Limb (tissue), 2 donors: ENCODE data around the gene JAG2.

Experiments used
- DNase-seq, 2 donors: peaks; one replicate each; pipeline ENCODE4 v3.0.0-alpha.2; 2016; ENCODE audit errors: extremely low spot score in 2 of 2

The JAG2 gene

DNA sequence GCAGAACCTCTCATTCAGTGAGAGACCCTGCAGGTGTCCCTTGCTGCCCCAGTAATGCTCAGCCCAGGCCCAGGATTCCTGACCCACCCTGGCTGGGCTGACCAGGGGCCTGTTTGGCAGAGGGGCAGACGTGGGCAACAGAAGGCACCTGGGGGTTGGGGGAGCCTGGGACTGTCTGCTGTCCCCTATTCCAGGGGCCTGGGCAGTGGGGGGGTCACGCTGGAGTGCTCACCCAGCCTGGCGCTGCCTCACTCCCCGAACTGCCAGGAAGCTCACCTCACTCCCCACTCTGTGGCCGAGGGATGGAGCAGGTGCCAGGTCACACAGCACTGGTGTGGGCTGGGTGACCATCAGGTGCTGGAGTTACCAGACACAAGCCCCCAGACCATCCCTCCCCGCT, 35.1 kb upstream of the JAG2 start:
- no peak for DNase-seq

DNA sequence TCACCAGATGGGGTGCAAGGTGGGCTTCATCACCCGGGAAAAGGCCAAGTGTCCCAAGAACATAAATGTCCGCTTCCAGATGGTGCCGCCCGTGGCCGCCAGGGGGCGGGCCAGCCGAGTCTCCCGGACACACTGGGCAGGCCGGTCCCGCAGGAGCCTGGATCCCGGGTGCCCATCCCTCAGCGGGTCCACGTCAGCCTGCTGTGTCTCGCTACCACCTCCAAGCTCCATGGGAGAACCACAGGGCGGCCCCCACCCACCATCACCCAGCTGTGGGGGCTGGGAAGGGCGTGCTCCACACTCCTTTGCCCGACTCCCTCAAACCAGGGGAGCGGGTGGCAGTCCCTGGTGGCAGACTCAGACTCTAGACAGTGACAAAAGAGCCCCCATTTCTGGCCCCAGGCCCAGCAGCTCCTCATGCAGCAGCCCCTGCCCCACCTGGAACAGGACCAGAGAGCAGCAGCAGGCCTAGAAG, 34.5 kb upstream of the JAG2 start:
- DNase-seq = peak in 1 of 2 donors; percentile 88

GRCh38 chr14:105201925-105202513, 33.4 kb upstream of the JAG2 start:
- no peak for DNase-seq

DNA sequence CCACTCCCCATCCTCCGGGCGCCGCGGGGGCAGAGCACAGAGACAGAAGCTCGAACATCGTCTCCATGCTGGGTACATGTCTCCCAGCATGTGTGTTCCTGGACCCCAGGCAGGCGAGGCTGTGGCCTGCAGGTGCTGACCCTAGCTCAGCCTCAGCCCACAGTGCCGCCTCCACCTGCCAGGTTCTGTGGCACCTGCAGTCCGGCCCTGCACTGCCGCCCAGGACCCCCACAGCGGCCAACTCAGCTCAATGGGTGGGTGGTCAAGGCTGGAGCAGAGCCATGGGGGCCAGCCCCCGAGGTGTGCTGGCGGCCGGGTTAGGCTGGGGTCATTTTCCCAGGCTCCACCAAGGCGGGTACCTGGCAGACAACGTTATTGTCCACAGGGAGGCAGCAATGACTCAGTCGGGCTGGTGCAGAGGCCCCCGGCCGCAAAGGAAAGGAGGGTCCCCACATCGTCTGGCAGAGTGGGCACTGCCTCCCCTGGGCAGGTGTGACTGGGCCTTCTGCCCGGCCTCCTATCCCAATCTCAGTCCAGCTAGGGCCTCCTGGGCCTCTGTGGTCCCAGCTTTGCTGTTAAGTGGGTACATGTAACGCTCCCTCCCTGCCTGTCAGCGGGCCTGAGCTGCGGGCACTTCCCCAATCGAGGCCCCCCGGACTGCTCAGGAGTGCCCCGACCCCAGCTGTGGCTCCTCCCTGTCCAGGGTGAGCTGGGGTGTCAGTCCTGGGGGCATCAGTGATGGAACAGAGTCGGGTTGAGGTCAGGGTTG, 32.8 kb upstream of the JAG2 start:
- DNase-seq = no peak

DNA sequence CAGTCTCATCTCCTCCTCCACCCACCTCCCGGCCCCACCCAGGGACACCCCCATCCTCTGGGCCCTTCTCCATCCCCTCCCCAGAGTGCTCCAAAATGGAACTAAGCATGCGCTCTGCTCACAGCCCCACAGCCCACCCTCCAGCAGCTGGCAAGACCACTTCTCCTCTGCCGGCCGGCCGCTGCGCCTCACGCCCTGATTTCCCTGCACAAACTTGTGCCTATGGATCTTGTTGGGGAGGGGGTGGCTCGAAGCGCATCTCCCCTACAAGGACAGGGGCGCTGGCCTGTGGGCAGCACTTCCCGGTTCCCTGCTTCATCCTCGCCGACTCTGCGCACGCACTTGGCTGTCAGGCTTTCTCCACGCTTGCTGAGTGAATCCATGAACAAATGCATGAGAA, 32.1 kb upstream of the JAG2 start:
- DNase-seq = no peak

- DNase-seq = no peak
Observed at GRCh38 chr14:105200074-105200473, 31.5 kb upstream of the JAG2 start.

DNA sequence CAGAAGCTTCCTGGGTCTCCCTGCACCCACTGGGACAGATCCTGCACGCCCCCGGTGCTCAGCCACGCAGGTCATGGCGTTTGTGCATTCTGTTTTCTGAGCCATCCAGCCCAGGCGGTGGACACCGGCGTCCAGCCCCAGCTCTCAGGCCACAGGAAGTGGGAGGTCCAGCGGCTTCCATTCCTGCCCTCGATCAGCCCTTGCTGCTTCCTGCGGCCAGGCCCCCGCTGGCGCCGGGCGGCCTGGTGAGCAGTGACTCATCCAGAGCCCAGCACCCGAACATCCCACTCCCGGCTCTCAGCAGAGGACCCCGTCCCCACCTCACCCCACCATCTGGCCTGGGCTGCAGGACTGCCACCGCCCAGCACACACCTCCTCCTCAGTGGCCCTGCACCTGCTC, 30.5 kb upstream of the JAG2 start:
- no peak for DNase-seq

DNA sequence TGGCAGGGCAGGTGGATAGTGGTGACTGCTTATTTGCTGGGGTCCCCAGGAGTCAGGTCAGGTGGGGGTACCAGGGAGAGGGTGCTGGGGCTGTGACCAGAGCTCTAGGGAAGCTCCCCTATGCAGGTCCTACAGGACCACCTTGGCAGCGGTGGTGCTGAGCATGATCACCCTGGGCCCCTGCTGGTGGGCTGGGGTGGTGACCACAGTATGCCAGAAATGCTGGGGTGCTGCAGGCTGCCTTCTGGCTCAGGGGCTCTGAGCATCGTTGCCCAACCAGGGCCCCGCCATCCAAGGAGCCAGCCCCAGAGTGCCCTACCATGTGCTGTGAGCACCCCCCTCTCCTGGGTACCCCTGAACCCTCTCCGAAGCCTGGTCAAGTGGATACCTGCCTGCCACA, 30.0 kb upstream of the JAG2 start:
- DNase-seq = no peak

DNA sequence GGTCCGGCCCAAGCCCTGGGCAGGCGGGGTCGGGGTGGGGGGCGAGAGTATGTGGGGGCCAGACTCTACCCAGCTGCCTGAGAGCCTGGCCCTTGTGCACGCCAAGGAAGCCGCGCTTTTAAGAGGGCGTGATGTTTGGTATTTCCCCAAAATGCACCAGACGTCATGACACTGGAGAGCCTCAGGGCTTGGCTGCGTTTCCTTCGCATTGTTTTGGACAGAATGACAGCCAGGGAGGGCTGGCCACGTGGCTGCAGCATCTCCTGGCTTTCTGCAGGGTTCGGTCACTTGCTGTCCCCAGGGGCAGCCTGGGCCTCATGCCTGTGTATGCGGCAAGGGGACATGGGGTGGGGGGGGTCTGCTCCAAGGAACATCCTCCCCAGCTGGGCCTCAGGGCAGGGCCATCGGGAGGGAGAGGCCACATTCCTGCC, 28.6 kb upstream of the JAG2 start:
- DNase-seq = peak in 1 of 2 donors; percentile 66

GRCh38 chr14:105196265-105196960, 27.8 kb upstream of the JAG2 start:
- DNase-seq = no peak

DNA sequence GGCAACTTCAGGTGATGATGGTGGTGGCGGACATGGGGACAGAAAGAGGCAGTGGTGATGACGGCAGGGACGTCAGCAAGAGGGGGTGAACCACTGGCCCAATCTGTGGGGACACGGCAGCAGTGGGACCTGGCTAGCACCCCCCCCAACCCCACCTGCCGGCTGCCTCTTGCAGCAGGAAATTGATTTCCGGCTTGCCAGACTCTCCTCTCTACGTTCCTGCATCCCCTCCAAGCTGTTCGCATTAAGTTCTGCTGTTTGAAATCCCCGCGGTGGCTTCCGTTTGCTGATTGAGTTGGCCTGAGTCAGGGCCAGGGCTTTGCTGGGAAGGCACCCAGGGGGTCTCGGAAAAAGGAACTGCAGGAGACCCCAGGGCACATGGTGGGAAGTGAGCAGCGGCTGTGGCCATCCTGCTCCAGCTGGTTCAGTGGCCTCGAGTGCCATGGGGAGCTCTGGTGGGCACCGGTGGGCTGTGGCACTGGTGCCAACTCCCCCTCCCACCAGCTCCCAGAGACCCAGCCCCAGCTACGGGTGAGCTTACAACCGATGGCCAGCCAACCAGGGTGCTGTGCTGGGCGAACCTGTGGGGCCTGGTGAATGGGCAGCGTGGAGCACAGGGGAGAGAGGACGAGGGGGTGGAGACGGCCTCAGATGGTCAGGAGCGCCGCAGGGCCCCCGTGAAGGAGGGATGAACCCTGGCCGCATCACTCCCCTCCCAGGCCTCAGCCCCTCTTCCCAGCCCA, 27.1 kb upstream of the JAG2 start:
- DNase-seq = no peak

DNA sequence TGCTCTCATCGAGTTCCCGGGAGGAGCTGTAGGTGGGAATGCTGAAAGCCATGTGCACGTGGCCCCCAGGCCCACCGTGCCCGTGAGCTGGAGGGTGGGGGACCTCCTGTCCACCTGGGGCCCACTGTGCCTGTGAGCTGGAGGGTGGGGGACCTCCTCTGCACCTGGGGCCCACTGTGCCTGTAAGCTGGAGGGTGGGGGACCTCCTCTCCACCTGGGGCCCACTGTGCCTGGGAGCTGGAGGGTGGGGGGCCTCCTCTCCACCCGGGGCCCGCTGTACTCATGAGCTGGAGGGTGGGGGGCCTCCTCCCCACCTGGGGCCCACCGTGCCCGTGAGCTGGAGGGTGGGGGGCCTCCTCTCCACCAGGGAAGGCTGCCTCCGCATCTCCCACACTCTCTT, 26.5 kb upstream of the JAG2 start:
- no peak for DNase-seq

GRCh38 chr14:105193916-105194782, 25.6 kb upstream of the JAG2 start:
- DNase-seq = no peak

GRCh38 chr14:105192866-105193731, 24.5 kb upstream of the JAG2 start:
- DNase-seq = no peak

GRCh38 chr14:105187935-105188524, 19.5 kb upstream of the JAG2 start:
- no peak for DNase-seq

- DNase-seq = no peak
Observed at GRCh38 chr14:105187116-105187515, 18.5 kb upstream of the JAG2 start.

DNA sequence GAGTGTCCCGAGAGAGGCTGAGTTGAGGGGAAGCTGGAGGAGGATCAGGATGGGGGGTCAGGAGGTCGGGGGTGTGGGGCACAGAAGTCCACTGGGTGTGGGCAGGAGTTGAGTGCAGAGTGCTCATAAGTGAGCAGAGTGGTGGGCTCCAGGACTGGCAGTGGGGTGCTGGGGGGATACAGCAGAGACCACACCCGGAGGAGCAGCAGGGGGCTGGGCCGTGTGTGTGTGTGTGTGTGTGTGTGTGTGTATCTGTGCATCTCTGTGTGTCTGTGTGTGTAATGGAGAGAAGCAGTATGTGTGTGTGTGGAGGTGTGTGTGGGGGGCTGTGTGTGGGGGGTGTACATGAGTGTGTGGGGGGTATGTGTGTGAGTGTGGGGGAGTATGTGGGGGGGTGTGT, 17.4 kb upstream of the JAG2 start:
- DNase-seq = no peak

GRCh38 chr14:105185001-105185400, 16.4 kb upstream of the JAG2 start:
- DNase-seq = no peak

- DNase-seq = no peak
Observed at GRCh38 chr14:105184461-105184860, 15.9 kb upstream of the JAG2 start.
